Liver (tissue), 3 donors: ENCODE results near the gene RNFT2.

ENCODE experiments used
- ATF3 ChIP-seq: IDR thresholded peaks from 2 replicates; pipeline ENCODE4 v1.6.1; 2016; ENCODE audit warnings: antibody characterized with exemption
- CTCF ChIP-seq: fragments of 150-350 bp; IDR thresholded peaks from 2 replicates; pipeline ENCODE4 v1.5.1; 2017; ENCODE audit warnings: improper control_type of control experiment, low read depth, low read length; ENCODE audit not compliant: missing input control
- GABPA ChIP-seq, 2 donors: IDR thresholded peaks in 1 of 2; conservative IDR thresholded peaks in 1 of 2; 2 replicates each; pipeline ENCODE4 v1.6.1; 2016; ENCODE audit warnings: antibody characterized with exemption in 2 of 2, mild to moderate bottlenecking in 1 of 2, moderate library complexity in 1 of 2
- HNF4G ChIP-seq: IDR thresholded peaks from 2 replicates; pipeline ENCODE4 v1.6.1; 2016; ENCODE audit warnings: antibody characterized with exemption
- JUND ChIP-seq, 2 donors: IDR thresholded peaks; 2 replicates each; pipeline ENCODE4 v1.6.1; 2016; ENCODE audit warnings: antibody characterized with exemption in 2 of 2
- MAX ChIP-seq: IDR thresholded peaks from 2 replicates; pipeline ENCODE4 v1.6.1; 2016; ENCODE audit warnings: antibody characterized with exemption
- TAF1 ChIP-seq: conservative IDR thresholded peaks from 2 replicates; pipeline ENCODE4 v1.6.1; 2016; ENCODE audit warnings: antibody characterized with exemption, mild to moderate bottlenecking
- YY1 ChIP-seq: IDR thresholded peaks from 2 replicates; pipeline ENCODE4 v1.6.1; 2016; ENCODE audit warnings: antibody characterized with exemption, mild to moderate bottlenecking
- donor health status: healthy.
- donor health status: healthy.

- TF ChIP-seq TAF1 (no peak), YY1 (no peak), CTCF (no peak), GABPA (IDR thresholded peaks at IDR 0.05 in 1 of 2, conservative IDR thresholded peaks at IDR 0.05 in 1 of 2) (no peak), MAX (no peak), ATF3 (no peak), JUND (IDR thresholded peaks at IDR 0.05) (no peak), HNF4G (no peak)
These were observed 10.2 kb upstream of the RNFT2 start for GRCh38 chr12:116727891-116728290.
